GM06990 (cell line): ENCODE results near the gene PLAAT2.

Source experiments
- DNase-seq: peaks from one replicate; pipeline ENCODE4 v3.0.0-alpha.2; 2011; ENCODE audit not compliant: insufficient read length; ENCODE audit errors: extremely low read depth
- H3K27me3 ChIP-seq: replicated peaks from 2 replicates; pipeline ENCODE4 v1.6.0; 2011; ENCODE audit warnings: low read length; ENCODE audit not compliant: control insufficient read depth, insufficient read depth
- H3K36me3 ChIP-seq: 2 replicates; pipeline ENCODE4 v1.5.1; 2011; ENCODE audit warnings: low read length; ENCODE audit not compliant: control insufficient read depth, insufficient read depth
- H3K4me3 ChIP-seq: replicated peaks from 2 replicates; pipeline ENCODE4 v1.5.1; 2011; ENCODE audit warnings: low read depth, mild to moderate bottlenecking, control low read depth, low read length
- TF ChIP-seq, protein P1 (sequence below): IDR thresholded peaks from 2 replicates; pipeline ENCODE4 v1.5.1; 2011; ENCODE audit warnings: low read length, control low read depth, mild to moderate bottlenecking, inconsistent platforms; ENCODE audit not compliant: insufficient read depth, poor library complexity, severe bottlenecking

The PLAAT2 gene

DNA sequence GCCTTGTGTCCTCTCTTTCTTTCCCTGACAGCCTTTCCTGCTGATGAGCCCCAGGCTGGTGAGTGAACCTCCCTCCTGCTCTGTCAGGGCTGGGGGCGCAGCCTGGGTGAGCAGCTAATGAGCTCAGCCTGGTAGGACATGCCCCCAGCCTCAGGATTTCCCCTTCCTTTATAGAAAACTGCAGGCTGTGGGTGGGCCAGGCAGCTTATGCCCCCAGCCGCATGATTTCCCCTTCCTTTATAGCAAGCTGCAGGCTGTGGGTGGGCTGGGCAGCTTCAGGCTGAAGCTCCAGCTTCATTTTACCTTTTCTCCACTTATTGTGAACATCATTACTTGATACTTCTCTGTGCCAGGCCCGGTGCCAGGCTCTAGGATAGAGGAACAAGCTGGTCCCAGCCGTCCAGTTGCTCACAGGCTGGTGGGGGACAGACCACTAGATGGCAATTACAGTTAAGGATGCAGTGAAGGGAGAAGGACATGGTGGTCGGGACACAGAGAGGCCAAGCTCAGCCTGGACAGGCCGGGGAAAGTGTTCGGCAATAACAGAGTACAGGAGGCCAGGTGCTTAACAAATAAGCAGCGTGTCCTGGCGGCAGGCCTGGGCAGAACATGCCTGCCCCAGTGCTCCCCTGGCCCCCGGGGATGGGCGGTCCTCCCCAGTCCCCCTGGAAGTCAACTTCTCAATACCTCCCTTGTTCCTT lies 52.0 kb downstream of the PLAAT2 start:
- TF ChIP-seq, protein P1, sequence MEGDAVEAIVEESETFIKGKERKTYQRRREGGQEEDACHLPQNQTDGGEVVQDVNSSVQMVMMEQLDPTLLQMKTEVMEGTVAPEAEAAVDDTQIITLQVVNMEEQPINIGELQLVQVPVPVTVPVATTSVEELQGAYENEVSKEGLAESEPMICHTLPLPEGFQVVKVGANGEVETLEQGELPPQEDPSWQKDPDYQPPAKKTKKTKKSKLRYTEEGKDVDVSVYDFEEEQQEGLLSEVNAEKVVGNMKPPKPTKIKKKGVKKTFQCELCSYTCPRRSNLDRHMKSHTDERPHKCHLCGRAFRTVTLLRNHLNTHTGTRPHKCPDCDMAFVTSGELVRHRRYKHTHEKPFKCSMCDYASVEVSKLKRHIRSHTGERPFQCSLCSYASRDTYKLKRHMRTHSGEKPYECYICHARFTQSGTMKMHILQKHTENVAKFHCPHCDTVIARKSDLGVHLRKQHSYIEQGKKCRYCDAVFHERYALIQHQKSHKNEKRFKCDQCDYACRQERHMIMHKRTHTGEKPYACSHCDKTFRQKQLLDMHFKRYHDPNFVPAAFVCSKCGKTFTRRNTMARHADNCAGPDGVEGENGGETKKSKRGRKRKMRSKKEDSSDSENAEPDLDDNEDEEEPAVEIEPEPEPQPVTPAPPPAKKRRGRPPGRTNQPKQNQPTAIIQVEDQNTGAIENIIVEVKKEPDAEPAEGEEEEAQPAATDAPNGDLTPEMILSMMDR = no peak
- DNase-seq = no peak
- Histone ChIP-seq H3K36me3 (no peaks in the 10 kb centered on the region), H3K27me3 (no peaks in the 10 kb centered on the region; the same call in none of the 2 replicates), H3K4me3 (no peak overlapping the region)

DNA sequence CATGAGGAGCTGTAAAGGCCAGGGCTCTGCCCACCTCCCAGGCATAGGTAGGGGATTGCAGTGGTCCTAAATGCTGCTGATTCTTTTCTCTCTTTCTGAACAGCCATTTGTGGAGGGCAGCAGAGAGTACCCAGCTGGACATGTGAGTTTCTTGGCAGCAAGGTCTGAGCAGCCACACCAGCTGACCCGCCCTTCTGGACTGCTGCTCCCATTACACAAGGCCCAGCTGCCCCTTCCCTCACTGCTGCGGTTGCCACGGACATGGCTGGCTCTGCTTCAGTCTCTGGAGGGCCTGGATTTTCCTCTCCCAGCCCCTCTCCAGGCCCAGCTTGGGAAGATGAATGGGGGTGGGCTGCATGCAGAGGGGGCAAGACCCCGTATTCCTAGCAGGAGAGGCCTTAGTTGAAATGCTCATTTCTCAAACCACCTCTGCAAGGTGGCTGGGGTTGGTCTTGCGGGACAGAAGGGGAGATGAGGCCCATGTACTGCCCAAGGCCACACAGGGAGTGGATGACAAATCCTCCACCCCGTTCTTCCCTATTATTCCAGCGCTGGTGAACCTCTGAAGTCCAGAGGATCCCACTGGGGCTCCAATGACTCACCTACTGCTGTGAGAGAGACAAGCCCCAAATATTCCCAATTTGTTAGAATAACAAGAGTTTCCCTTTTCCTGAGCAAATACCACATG lies 52.7 kb downstream of the PLAAT2 start:
- TF ChIP-seq, protein P1 = no peak
- Histone ChIP-seq H3K27me3 (no peaks in the 10 kb centered on the region; the same call in none of the 2 replicates), H3K36me3 (no peaks in the 10 kb centered on the region), H3K4me3 (no peak overlapping the region)
- no peak for DNase-seq

GRCh38 chr11:63508745-63509144 lies 54.4 kb downstream of the PLAAT2 start:
- no peak overlapping the region for H3K4me3 ChIP-seq
- TF ChIP-seq, protein P1 = no peak
- H3K36me3 ChIP-seq = no peaks in the 10 kb centered on the region
- H3K27me3 ChIP-seq = no peaks in the 10 kb centered on the region; the same call in none of the 2 replicates
- no peak for DNase-seq

GRCh38 chr11:63508009-63508408 lies 55.2 kb downstream of the PLAAT2 start:
- DNase-seq = no peak
- TF ChIP-seq, protein P1 = peak; percentile 69
- no peaks in the 10 kb centered on the region for H3K36me3 ChIP-seq
- H3K4me3 ChIP-seq = no peak overlapping the region
- no peaks in the 10 kb centered on the region; the same call in none of the 2 replicates for H3K27me3 ChIP-seq

GRCh38 chr11:63507511-63507910 lies 55.7 kb downstream of the PLAAT2 start:
- Histone ChIP-seq H3K36me3 (no peaks in the 10 kb centered on the region), H3K4me3 (no peak overlapping the region), H3K27me3 (no peaks in the 10 kb centered on the region; the same call in none of the 2 replicates)
- DNase-seq = no peak
- TF ChIP-seq, protein P1 = no peak
